Measurements from ENCODE around the gene NEDD4. TPM values are rescaled to one million over a fixed set of nuclear protein-coding genes. Genes with fewer than 3 reads are reported as not detected.
"Not testable (repeated sequence)": the region's sequence is repeated elsewhere in the genome, so short reads cannot be mapped to it uniquely, and the experiment has no call there.

The NEDD4 gene
- total RNA-seq, 1 donor, result 48.5 TPM

DNA sequence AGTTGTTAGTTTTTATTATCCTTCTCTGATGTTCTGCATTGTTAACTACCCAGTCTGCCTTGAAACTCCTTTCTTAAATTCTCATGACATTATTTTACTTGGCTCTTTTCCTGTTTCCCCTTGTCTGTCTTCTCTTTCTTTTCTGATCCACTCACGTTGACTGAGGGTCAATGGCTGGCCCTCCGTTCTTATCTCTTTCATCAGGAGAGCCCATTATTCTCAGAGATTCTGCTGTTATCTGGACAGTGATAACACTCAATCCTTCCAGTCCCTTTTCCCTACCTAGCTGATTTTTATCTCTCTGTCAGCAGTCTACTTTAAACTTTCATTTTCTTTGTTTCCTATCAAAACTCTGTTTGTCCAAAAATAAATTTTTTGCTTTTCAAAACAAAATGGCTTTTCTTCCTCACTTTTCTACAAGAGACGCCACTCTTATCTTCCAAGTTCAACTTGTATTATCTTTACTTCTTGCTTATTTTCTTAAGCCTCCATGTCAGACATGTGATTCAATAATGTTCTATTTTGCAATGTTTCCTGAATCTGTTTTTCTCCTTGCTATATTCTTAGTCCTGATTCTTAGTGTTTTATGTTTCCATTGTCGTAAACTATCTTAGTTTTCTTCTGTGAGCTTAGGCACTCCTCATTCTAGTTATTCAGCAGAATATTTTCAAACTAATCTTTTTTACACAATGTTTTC lies 120.2 kb downstream of the NEDD4 start:
- Histone ChIP-seq H2AFZ (ENCODE audit: low read length) (no peak overlapping the region), H3K36me3 (ENCODE audit: insufficient read depth, low read length) (peaks cover 3% of the 10 kb centered on the region), H3K79me2 (ENCODE audit: insufficient read depth, low read length) (peaks cover 55% of the 10 kb centered on the region), H3K4me1 (ENCODE audit: insufficient read depth, low read length) (peaks cover 11% of the 10 kb centered on the region), H3K27me3 (ENCODE audit: insufficient read depth, low read length) (no peaks in the 10 kb centered on the region), H3K9me3 (ENCODE audit: low read depth, low read length) (no peaks in the 10 kb centered on the region), H3K4me2 (ENCODE audit: insufficient read depth, low read length) (peak overlapping the region; percentile 78), H3K27ac (ENCODE audit: low read depth, low read length) (peak overlapping the region; percentile 71), H4K20me1 (ENCODE audit: insufficient read depth, low read length) (no peaks in the 10 kb centered on the region), H3K4me3 (ENCODE audit: insufficient read depth, low read length) (peak overlapping the region; percentile 53)
- TF ChIP-seq CTCF (IDR thresholded peaks at IDR 0.05; ENCODE audit: extremely low read depth, low read depth, low read length), result no peak
- no peak for DNase-seq (ENCODE audit: insufficient read length, low spot score, missing footprints)

GRCh38 chr15:55872471-55872870 lies 120.9 kb downstream of the NEDD4 start:
- H3K79me2 ChIP-seq (ENCODE audit: insufficient read depth, low read length), result peaks cover 51% of the 10 kb centered on the region
- no peaks in the 10 kb centered on the region for H3K27me3 ChIP-seq (ENCODE audit: insufficient read depth, low read length)
- H3K27ac ChIP-seq (ENCODE audit: low read depth, low read length), result peak overlapping the region; percentile 71
- peak overlapping the region; percentile 10 for H3K4me3 ChIP-seq (ENCODE audit: insufficient read depth, low read length)
- peaks cover 11% of the 10 kb centered on the region for H3K4me1 ChIP-seq (ENCODE audit: insufficient read depth, low read length)
- no peak for TF ChIP-seq CTCF (IDR thresholded peaks at IDR 0.05; ENCODE audit: extremely low read depth, low read depth, low read length)
- DNase-seq (ENCODE audit: insufficient read length, low spot score, missing footprints), result no peak
- peaks cover 3% of the 10 kb centered on the region for H3K36me3 ChIP-seq (ENCODE audit: insufficient read depth, low read length)
- H3K9me3 ChIP-seq (ENCODE audit: low read depth, low read length), result no peaks in the 10 kb centered on the region
- no peaks in the 10 kb centered on the region for H4K20me1 ChIP-seq (ENCODE audit: insufficient read depth, low read length)
- peak overlapping the region; percentile 78 for H3K4me2 ChIP-seq (ENCODE audit: insufficient read depth, low read length)
- no peak overlapping the region for H2AFZ ChIP-seq (ENCODE audit: low read length)

- Histone ChIP-seq H2AFZ (ENCODE audit: low read length) (no peak overlapping the region), H3K9me3 (ENCODE audit: low read depth, low read length) (no peaks in the 10 kb centered on the region), H3K27ac (ENCODE audit: low read depth, low read length) (no peak overlapping the region), H3K36me3 (ENCODE audit: insufficient read depth, low read length) (peaks cover 3% of the 10 kb centered on the region), H4K20me1 (ENCODE audit: insufficient read depth, low read length) (no peaks in the 10 kb centered on the region), H3K79me2 (ENCODE audit: insufficient read depth, low read length) (peaks cover 31% of the 10 kb centered on the region), H3K4me3 (ENCODE audit: insufficient read depth, low read length) (no peak overlapping the region), H3K27me3 (ENCODE audit: insufficient read depth, low read length) (no peaks in the 10 kb centered on the region), H3K4me2 (ENCODE audit: insufficient read depth, low read length) (no peak overlapping the region), H3K4me1 (ENCODE audit: insufficient read depth, low read length) (peaks cover 11% of the 10 kb centered on the region)
- no peak for TF ChIP-seq CTCF (IDR thresholded peaks at IDR 0.05; ENCODE audit: extremely low read depth, low read depth, low read length)
- no peak for DNase-seq (ENCODE audit: insufficient read length, low spot score, missing footprints)
Observed at GRCh38 chr15:55869660-55870059, 123.8 kb downstream of the NEDD4 start.

GRCh38 chr15:55868707-55869106 lies 124.7 kb downstream of the NEDD4 start:
- Histone ChIP-seq H2AFZ (ENCODE audit: low read length) (no peak overlapping the region), H3K27me3 (ENCODE audit: insufficient read depth, low read length) (no peaks in the 10 kb centered on the region), H3K9me3 (ENCODE audit: low read depth, low read length) (no peaks in the 10 kb centered on the region), H4K20me1 (ENCODE audit: insufficient read depth, low read length) (no peaks in the 10 kb centered on the region), H3K4me3 (ENCODE audit: insufficient read depth, low read length) (no peak overlapping the region), H3K27ac (ENCODE audit: low read depth, low read length) (no peak overlapping the region), H3K79me2 (ENCODE audit: insufficient read depth, low read length) (peaks cover 22% of the 10 kb centered on the region), H3K4me2 (ENCODE audit: insufficient read depth, low read length) (no peak overlapping the region), H3K4me1 (ENCODE audit: insufficient read depth, low read length) (peaks cover 11% of the 10 kb centered on the region), H3K36me3 (ENCODE audit: insufficient read depth, low read length) (peaks cover 3% of the 10 kb centered on the region)
- TF ChIP-seq CTCF (IDR thresholded peaks at IDR 0.05; ENCODE audit: extremely low read depth, low read depth, low read length), result no peak
- DNase-seq (ENCODE audit: insufficient read length, low spot score, missing footprints), result no peak

DNA sequence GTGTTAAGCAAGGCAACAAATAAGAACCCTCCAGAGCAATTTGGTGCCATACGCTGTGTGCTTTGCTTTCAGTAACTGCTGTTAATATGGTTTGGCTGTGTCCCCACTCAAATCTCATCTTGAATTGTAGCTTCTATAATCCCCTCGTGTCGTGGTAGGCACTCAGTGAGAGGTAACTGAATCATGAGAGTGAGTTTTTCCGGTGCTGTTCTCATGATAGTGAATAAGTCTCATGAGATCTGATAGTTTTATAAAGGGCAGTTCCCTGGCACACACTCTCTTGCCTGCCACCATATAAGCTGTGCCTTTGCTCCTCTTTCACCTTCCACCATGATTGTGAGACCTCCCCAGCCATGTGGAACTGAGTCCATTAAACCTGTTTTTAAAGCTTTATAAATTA lies 125.1 kb downstream of the NEDD4 start:
- not testable (repeated sequence) for H3K27ac ChIP-seq (ENCODE audit: low read depth, low read length); H3K9me3 ChIP-seq (ENCODE audit: low read depth, low read length)
- H3K79me2 ChIP-seq (ENCODE audit: insufficient read depth, low read length), result peaks cover 22% of the 10 kb centered on the region

More for the DNA sequence above, 125.1 kb downstream of the NEDD4 start:
- H4K20me1 ChIP-seq (ENCODE audit: insufficient read depth, low read length); H3K27me3 ChIP-seq (ENCODE audit: insufficient read depth, low read length); H3K4me2 ChIP-seq (ENCODE audit: insufficient read depth, low read length); DNase-seq (ENCODE audit: insufficient read length, low spot score, missing footprints); H3K36me3 ChIP-seq (ENCODE audit: insufficient read depth, low read length); H2AFZ ChIP-seq (ENCODE audit: low read length); H3K4me3 ChIP-seq (ENCODE audit: insufficient read depth, low read length); H3K4me1 ChIP-seq (ENCODE audit: insufficient read depth, low read length): not testable (repeated sequence)
